HG03060 (cell line): ENCODE data around the gene KANSL1.

Source experiments
- ATAC-seq: cut with Tn5 transposase; IDR thresholded peaks from one replicate; pipeline ENCODE4 v1.9.1; 2021; ENCODE audit warnings: low read depth, moderate number of reproducible peaks; ENCODE audit not compliant: unreplicated experiment

The KANSL1 gene

DNA sequence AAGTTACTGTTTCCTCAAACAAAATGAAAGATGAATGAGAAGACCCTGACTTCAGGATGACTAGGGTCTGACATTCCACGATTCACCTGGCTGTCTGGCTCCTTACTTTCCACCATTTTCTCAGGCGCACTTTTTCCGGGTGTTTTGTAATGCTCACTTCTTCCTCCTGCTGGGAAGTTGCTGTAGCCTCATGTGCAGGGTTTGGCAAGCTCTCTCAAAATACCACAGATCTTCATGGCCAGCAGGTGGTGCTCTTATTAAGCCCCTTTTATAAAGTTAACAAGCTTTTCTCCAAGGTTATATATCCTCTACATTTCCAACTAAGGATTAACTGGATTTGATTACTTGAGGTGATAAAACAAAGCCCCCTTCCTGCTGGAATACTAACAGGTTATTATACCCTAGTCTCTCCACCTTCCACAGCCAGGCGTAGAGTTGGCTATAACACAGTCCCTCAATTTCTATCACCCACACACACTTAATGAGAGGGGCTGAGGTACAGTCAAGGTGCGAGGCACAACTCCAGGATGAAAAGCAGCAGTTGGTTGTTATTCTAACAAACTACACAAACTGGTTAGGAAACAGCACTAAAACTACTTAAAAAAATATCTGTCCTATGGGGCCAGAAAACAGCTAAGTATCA lies 148.8 kb downstream of the KANSL1 start:
- ATAC-seq: no peak

DNA sequence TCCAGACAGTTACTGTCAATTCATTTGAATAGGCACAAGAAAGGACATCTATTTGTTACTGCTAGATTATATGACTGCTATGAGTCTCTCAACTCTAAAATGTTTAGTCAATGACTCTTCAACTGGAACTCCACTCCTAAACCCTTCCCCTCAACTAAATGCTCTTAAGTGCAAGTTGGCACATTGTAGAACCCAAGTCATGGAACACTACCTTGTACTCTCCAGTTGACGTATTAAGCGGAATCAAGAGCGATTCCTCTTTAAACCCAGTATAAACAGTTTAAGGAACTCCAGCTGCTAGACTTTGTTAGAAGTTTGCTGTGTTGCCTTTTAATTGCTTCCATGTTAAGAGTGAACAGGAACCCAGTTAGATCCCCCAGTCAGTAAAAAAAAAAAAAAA lies 149.6 kb downstream of the KANSL1 start:
- no peak for ATAC-seq

DNA sequence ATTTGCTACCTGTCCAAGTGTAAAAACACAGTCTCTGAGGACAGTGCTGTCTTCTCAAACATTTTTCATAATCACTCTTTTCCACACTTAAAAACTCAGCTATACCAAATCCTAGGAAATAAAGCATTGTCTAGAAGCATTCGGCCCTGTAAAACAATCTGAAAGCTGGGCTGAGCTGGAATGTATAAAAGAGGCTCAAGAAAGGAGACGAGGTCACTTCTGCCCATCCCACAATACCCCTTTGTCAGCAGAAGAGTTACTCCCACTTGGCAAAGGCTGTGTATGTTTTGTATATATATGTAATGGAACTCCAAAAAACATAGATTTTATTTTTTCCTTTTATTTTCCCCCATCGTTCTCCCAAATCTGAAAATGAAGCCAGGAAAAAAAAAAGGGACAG lies 150.3 kb downstream of the KANSL1 start:
- no peak for ATAC-seq

DNA sequence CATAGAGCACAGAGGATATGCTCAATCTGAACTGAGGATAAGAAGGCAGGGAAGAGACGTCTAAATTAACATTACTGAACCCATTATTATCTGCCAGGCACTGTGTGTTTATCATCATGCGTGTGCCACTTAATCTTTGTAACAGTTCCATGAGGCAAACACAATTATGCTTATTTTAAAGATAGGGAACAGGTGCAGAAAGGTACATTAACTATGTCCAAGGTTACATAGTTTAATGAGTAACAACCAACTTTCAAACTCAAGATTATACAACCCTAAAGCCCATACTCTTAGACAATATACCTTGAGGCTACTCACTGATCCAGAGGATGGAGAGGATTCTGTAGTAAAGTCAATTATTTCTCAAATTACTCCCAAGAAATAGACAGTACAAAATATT lies 151.0 kb downstream of the KANSL1 start:
- ATAC-seq: no peak

- no peak for ATAC-seq
Measured at GRCh38 chr17:46039592-46040186, 153.5 kb downstream of the KANSL1 start.

- ATAC-seq: no peak
Measured at GRCh38 chr17:46038937-46039336, 154.3 kb downstream of the KANSL1 start.

DNA sequence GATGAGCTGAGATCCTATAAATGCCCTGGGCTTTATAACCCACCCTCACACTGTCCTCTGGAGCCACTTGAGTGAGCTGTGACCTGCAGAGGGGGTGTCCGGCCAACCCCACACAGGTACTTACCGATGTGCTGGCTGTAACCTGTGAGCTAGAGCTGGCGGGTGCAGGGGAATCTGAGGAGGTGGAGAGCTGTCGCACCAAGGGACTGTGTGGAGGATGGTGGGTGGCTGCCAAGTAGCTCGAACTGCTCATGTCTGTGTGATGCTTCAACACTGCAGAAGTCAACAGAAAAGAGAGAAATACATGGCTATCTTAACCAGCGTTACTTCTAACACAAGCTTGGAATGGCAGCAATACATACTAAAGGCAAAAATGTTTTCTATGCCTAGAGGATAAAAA lies 154.8 kb downstream of the KANSL1 start:
- ATAC-seq: no peak

GRCh38 chr17:46037722-46038255 lies 155.4 kb downstream of the KANSL1 start:
- no peak for ATAC-seq

DNA sequence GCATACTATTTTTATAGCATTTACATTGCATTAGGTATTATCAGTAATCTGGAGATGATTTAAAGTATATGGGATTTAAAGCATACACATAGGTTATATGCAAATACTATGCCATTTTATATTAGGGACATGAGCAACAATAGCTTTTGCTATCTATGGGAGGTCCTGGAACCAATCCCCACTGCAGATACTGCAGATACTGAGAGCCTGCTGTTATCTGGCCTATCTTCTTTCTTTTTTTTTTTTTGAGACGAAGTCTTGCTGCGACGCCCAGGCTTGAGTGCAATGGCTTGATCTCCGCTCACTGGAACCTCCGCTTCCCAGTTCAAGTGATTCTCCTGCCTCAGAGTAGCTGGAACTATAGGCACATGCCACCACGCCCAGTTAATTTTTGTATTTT lies 156.7 kb downstream of the KANSL1 start:
- ATAC-seq: no peak

DNA sequence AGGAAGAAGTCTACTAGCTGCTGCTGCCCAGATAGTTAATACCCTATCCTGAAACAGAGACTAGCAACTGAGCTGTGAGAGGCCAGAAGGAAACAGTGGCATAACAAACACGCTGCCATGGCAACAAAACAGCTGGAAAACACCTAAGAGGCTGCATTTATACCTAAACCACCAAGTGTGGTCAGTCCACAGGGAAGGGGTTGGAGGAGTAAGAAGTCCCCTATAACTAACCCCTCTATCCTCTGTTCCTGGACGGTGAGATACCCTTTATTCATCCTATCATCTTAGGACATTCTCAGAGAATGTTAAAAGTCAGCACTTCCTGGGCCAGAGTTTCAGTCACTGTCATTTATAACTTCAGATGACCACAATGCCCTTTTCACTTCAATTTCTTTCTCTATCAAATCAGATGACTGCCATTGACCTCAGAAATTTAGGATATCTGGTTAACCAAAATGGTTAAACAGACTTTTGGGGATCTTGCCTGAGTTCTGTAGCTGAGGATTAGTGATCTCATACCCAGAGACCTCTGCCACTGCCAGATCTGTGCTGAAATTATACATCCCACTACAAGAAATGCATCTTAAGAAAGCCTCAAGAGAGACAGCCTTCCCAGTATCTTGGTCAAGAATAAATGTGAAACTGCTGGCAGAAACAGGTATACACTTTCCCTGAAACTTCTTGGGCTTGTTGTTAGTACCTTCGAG lies 158.0 kb downstream of the KANSL1 start:
- ATAC-seq: no peak

DNA sequence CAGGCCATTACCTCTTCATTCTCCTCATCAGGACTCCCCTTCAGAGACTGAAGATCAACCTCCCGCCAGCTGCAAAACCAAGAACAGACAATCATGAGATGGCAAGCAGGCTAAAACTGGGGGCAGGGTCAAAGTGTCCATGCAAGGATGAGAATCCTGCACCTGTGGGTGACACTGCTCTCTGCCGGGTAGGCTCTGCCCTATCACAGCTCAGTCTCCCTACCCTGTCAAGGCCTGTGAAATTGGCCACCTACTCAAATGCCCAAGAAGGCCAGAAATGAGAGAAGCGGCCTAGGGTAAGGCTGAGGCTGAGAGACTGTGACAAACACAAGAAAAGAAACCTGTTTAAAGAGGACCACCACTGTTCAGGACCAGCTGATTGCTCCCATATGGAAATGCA lies 159.8 kb downstream of the KANSL1 start:
- no peak for ATAC-seq

GRCh38 chr17:46032909-46033308 lies 160.3 kb downstream of the KANSL1 start:
- ATAC-seq: no peak

DNA sequence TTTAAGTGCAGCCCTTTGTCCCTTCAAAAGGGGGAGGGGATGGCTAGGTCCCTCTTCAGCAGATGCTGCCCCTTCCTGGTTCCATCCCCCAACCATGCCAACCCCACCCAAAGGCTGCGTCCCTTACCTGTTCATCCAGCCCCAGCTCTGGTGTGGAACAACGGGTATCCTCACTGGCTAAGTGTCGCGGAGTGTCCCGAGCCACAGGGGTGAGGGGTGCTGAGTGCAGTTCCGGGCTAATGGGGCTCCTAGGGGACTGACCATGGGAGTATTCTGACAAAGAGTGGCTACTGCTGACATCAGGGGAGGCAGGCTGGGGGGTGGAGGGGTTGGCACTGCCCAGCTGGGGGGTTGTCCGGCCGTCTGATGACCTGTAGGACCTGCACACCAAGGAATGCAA lies 161.3 kb downstream of the KANSL1 start:
- ATAC-seq: no peak

- no peak for ATAC-seq
Measured at GRCh38 chr17:46031440-46031839, 161.8 kb downstream of the KANSL1 start.

- ATAC-seq: no peak
Measured at GRCh38 chr17:46030752-46031151, 162.5 kb downstream of the KANSL1 start.

DNA sequence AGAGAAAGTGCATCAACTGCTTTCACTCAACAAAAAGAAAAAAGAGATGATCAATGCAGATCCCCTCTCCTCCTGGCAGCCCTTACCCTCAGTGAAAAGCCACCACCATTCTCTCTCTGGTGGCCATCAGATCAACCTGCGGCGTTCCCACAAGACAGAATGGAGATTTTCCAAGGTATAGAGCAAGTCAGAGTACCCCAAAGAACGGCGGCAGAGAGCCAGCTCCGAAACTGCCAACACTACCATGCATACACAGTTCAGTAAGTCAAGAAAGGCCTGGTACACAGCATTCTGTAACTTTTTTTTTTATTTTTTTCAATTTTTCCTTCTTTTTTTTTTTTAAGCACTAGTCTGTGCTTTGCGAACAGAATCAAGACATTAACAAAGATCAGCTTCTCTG lies 163.6 kb downstream of the KANSL1 start:
- no peak for ATAC-seq

- ATAC-seq: no peak
Measured at GRCh38 chr17:46028981-46029565, 164.2 kb downstream of the KANSL1 start.

GRCh38 chr17:46028374-46028773 lies 164.9 kb downstream of the KANSL1 start:
- no peak for ATAC-seq

GRCh38 chr17:46027976-46028325 lies 165.3 kb downstream of the KANSL1 start:
- no peak for ATAC-seq

DNA sequence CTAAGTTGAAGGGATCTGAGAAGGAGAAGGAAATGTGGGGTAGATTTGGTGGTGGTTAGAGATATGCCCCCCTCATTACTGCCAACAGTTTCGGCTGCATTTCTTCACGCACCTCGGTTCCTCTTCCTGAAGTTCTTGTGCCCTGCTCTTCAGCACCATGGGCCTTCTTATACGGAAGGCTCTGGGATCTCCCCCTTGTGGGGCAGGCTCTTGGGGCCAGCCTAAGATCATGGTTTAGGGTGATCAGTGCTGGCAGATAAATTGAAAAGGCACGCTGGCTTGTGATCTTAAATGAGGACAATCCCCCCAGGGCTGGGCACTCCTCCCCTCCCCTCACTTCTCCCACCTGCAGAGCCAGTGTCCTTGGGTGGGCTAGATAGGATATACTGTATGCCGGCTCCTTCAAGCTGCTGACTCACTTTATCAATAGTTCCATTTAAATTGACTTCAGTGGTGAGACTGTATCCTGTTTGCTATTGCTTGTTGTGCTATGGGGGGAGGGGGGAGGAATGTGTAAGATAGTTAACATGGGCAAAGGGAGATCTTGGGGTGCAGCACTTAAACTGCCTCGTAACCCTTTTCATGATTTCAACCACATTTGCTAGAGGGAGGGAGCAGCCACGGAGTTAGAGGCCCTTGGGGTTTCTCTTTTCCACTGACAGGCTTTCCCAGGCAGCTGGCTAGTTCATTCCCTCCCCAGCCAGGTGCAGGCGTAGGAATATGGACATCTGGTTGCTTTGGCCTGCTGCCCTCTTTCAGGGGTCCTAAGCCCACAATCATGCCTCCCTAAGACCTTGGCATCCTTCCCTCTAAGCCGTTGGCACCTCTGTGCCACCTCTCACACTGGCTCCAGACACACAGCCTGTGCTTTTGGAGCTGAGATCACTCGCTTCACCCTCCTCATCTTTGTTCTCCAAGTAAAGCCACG lies 165.9 kb downstream of the KANSL1 start:
- no peak for ATAC-seq
